GM20000 (cell line): ENCODE results near the gene AOPEP.
"Not testable (repeated sequence)": the region's sequence is repeated elsewhere in the genome, so short reads cannot be mapped to it uniquely, and the experiment has no call there.

Experiments used
- DNase-seq: peaks from one replicate; pipeline ENCODE4 v3.0.0; 2012; ENCODE audit warnings: low spot score
- TF ChIP-seq, protein P1 (sequence below): IDR thresholded peaks from 2 replicates; pipeline ENCODE4 v1.5.1; 2012; ENCODE audit warnings: mild to moderate bottlenecking, control low read depth; ENCODE audit errors: extremely low read depth, missing control alignments

The AOPEP gene

DNA sequence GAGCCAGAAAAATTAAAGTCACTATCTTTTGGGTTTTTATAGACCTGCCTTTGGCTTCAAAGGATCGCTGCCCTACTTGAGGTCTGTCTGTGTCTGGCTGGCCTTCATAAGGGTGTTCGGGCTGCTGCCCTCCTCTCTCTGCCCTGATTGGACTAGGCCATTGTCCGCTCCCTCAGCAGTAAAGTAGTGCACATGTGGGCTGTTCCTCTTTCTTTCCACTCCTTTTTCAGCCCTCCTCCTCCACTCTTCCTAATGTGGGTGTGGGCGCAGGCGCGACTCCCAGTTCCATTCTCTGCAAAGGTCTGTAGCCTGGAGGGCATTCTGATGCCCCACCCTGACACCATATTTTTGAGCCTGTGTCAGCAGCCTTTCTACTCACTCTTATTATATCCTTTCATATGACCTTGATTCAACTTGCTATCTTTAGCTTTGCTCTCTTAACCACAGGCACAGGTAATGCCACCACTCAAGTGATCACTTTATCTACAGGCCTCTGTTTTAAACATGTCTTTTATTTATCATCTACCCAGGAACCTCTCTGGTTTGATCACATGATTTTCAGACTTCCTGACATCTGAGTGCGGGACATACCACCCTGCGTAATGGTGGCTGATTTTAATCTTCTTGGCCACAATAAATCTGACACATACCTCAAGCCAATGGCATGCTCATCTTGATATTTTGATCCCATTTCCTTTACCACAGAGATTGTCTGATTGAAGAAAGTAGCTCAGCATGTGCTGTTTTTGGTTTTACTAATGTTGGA is 144.5 kb downstream of the AOPEP start:
- DNase-seq, result no peak

DNA sequence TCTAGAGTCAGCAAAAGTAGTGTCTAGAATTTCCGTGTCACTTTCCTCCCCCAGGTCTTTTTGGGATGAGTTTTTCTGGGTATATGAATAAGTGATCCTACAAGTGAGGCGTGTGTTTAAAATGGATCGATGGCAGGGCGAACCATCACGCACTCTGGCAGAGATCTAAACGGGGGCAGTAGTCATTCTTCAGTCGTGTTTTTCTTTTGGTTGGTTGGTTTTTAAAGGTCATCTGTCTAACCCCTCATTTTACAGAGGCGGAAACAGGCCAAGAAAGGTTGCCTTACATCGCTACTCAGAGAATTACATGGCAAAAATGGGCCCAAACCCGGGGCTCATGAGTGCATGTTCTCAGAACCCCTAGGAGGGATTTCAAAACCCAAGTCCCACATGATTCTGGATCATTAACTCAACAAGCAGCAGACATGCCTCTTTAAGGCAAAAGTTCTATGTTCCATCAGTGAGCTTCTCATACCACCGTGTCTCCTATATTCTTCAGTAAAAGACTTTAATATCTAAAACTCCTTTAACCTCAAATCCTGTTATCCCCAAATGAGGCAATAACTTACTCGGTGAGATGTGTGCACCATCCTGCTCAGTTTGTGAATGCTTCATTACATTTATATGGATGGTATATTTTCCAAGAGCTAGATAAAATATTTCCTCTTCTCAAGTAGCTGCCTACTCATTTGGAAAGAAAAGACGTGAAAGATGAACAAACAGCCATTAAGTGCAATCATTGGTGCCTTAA is 145.8 kb downstream of the AOPEP start:
- no peak for DNase-seq
- TF ChIP-seq, protein P1, sequence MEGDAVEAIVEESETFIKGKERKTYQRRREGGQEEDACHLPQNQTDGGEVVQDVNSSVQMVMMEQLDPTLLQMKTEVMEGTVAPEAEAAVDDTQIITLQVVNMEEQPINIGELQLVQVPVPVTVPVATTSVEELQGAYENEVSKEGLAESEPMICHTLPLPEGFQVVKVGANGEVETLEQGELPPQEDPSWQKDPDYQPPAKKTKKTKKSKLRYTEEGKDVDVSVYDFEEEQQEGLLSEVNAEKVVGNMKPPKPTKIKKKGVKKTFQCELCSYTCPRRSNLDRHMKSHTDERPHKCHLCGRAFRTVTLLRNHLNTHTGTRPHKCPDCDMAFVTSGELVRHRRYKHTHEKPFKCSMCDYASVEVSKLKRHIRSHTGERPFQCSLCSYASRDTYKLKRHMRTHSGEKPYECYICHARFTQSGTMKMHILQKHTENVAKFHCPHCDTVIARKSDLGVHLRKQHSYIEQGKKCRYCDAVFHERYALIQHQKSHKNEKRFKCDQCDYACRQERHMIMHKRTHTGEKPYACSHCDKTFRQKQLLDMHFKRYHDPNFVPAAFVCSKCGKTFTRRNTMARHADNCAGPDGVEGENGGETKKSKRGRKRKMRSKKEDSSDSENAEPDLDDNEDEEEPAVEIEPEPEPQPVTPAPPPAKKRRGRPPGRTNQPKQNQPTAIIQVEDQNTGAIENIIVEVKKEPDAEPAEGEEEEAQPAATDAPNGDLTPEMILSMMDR, result no peak

More for the DNA sequence above, 144.5 kb downstream of the AOPEP start:
- TF ChIP-seq, protein P1, result no peak

DNA sequence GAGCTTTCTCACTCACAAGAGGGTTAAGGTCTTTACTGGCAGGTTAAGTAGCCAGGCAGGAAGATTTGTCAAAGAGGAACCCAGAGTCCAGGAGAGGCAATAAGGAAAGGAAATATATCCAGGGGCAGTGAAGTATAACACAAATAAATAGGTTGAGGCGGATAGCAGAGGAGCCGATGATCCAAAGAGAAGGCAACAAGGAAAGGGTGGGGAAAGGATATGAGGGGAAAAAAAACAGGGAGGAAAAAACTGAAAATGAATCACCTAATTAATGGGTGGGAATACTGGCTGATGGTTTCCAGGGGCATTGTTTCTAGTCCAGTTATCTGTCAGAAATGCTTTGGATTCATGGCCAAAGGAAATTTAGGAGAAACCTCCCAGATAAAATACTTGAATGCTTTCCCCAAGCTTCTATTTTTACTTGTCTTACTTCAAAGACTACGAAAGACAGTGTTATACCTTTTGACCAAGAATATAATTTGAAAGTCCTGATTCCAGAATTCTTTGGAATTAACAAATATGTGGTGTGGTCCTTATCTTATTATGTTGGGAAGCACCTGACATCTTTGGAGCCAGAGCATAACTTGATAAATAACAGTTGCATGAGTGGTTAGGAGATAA is 146.5 kb downstream of the AOPEP start:
- TF ChIP-seq, protein P1, result no peak
- no peak for DNase-seq

DNA sequence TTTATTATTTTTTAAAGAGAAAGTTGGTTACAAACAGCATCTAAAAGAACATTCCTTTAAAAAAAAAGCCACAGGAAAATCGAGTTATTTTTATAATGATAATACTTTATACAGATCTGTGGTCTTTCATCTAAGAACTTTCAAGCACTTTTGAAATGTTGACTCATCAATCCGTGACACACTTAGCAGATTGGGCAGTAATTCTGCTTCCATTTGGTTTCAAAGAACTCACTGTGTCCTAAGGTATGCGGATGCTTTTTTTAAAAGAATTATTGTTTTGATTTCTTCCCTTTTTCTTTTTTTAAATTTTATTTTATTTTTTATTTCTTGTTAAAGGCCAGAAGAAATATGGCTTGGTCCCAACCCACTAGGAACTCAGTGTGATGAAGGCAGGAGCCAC is 147.8 kb downstream of the AOPEP start:
- DNase-seq, result no peak
- TF ChIP-seq, protein P1, result no peak

DNA sequence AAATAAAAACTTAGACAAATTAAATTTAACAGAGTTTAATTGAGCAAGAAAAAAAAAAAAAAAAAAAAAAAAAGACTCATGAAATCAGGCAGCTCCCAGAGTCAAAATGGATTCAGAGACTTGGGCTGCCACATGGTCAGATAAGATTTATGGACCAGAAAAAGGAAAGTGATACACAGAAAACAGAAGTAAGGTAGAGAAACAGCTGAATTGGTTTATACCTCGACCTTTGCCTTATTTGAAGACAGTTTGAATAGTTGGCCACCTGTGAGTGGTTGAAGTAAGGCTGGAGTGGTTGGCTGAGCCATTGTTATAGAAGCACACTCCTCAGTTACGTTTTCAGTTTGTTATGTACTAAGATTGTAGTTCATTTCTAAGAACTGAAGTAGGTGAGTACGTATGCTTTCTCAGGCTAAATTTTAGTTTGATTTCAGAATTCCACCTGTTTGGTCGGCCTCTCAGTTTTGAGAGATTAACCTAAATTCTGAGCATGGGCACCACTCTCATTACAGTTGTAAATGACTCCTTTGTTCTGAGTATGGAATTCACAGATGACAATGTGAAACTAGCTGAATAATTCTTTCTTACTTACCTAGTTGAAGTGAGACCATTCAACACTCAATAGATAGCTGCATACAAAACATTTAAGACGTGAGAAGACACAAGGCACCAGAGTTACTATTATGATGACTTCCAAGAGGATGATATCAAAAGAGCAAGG is 149.0 kb downstream of the AOPEP start:
- peak; percentile 39 for DNase-seq
- TF ChIP-seq, protein P1, result no peak

DNA sequence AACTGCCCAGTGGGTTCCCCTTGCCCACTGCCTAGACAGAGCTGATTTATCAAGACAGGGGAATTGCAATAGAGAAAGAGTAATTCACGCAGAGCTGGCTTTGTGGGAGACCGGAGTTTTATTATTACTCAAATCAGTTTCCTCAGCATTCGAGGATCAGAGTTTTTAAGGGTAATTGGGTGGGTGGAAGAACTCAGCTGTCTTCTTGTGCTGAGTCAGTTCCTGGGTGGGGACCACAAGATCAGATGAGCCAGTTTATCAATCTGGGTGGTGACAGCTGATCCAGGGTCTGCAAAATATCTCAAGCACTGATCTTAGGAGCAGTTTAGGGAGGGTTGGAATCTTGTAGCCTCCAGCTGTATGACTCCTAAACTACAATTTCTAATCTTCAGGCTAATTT is 152.3 kb downstream of the AOPEP start:
- not testable (repeated sequence) for DNase-seq

DNA sequence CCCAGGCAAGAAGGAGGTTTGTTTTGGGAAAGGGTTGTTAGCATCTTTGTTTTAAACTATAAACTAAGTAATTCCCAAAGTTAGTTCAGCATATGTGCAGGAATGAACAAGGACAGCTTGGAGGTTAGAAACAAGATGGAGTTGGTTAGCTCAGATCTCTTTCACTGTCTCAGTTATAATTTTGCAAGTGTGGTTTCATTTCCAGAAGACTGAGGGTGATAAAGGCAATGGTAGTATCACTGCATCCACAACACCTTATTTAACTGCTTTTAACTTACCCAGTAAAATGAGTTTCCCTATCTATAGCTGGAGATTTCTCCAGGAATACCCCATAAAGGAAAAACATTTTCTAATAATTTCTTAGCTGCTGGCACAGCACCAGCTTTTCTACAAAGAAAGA is 152.7 kb downstream of the AOPEP start:
- TF ChIP-seq, protein P1, result no peak
- DNase-seq, result no peak
